Activated T-cell treated with anti-CD3 and anti-CD28 coated beads, Interleukin-2, amount 50 U/mL, for 4 hours (primary cell): Measurements from ENCODE around the gene RAB7B. TPM values are rescaled to one million over a fixed set of nuclear protein-coding genes. Genes with fewer than 3 reads are reported as not detected.

Source experiments
- ATAC-seq, 2 donors: fragments of 200-7000 bp; cut with Tn5 transposase; one replicate each; pipeline ENCODE4 v1.10.0; 2021
- DNase-seq: peaks from one replicate; pipeline ENCODE4 v3.0.0-alpha.2; 2020
- H3K27me3 Mint-ChIP-seq: one replicate; pipeline ENCODE4 v1.8.0; 2021; ENCODE audit warnings: low read depth, mixed read lengths
- H3K36me3 Mint-ChIP-seq: one replicate; pipeline ENCODE4 v1.8.0; 2022; ENCODE audit warnings: mixed read lengths; ENCODE audit not compliant: insufficient read depth
- H3K4me1 Mint-ChIP-seq: one replicate; pipeline ENCODE4 v1.8.0; 2021; ENCODE audit warnings: low read depth, mixed read lengths
- H3K4me3 Mint-ChIP-seq: one replicate; pipeline ENCODE4 v1.8.0; 2021; ENCODE audit warnings: mild to moderate bottlenecking, moderate library complexity, mixed read lengths
- H3K9me3 Mint-ChIP-seq: one replicate; pipeline ENCODE4 v1.8.0; 2021; ENCODE audit warnings: mixed read lengths
- total RNA-seq, 3 donors: library from RNA; stranded (reverse); gene quantifications; one replicate each; pipeline ENCODE4 v1.2.1, GENCODE V29; 2021

The RAB7B gene
- total RNA-seq, 3 donors from 2014 or later = 0.05 to 0.24 TPM; not detected in 1

DNA sequence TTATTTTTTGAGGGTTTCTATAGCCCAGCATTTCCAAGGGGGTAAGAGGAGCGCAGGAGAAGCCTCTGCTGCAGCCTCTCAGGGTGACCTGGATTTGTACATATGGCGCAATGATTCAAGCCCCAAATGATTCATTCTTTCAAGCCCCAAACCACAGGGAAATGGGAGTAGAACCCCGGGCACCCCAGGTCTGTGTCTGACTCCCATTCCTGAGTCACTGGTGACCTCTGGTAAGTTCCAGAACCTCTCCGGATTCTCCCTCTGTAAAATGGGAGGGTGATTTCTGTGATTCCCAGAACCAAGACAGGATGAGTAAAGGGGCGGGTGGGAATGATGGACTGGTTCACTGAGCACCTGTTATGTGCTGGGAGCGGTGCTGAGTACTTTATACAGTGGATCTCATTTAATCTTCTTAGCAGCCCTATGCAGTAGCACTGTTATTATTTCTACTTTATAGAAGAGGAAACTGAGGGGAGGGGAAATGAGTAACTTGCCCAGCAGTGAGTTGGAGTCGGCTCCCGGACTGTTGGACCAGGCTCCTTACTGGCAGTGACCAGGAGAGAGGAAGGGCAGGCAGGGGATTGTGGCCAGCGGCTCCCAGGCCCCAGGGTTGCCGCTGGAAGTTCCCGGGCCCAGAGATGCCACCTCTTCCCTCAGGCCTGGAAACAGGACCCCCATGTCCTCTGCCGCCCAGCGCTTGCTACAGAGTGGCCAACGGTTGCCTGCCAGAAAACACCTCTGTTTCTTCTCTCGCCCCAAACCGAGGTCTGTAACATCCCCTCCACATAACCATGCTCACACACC lies 39.6 kb downstream of the RAB7B start:
- no peaks in the 10 kb centered on the region for H3K36me3 Mint-ChIP-seq
- DNase-seq = no peak

DNA sequence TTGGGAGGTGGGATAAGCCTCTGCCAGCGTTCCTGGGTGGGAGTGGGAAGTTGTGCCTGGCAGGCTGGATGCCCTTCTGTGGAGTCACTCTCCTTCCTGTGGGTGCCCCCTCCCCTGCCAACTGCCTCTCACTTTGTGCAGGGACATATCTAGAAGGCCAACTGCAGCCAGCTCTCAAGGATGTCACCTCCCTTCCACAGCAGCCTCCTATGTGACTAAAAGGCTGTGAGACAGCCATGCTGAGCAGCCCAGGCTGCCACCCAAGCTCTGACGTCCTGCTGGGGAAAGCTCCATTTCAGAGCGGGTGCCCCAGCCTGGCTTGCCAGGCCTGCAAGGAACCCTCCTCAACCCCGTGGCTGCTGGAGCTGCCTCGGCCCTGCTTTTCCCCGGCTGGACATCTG lies 40.4 kb downstream of the RAB7B start:
- Mint-ChIP-seq H3K36me3 (no peaks in the 10 kb centered on the region), H3K4me3 (no peak overlapping the region), H3K9me3 (no peaks in the 10 kb centered on the region), H3K4me1 (no peaks in the 10 kb centered on the region), H3K27me3 (peaks cover 10% of the 10 kb centered on the region)
- no peak for DNase-seq
- ATAC-seq = no peak

More for the DNA sequence above, 39.6 kb downstream of the RAB7B start:
- no peak overlapping the region for H3K4me3 Mint-ChIP-seq
- no peaks in the 10 kb centered on the region for H3K9me3 Mint-ChIP-seq
- H3K4me1 Mint-ChIP-seq = no peaks in the 10 kb centered on the region
- no peak for ATAC-seq
- peaks cover 10% of the 10 kb centered on the region for H3K27me3 Mint-ChIP-seq

DNA sequence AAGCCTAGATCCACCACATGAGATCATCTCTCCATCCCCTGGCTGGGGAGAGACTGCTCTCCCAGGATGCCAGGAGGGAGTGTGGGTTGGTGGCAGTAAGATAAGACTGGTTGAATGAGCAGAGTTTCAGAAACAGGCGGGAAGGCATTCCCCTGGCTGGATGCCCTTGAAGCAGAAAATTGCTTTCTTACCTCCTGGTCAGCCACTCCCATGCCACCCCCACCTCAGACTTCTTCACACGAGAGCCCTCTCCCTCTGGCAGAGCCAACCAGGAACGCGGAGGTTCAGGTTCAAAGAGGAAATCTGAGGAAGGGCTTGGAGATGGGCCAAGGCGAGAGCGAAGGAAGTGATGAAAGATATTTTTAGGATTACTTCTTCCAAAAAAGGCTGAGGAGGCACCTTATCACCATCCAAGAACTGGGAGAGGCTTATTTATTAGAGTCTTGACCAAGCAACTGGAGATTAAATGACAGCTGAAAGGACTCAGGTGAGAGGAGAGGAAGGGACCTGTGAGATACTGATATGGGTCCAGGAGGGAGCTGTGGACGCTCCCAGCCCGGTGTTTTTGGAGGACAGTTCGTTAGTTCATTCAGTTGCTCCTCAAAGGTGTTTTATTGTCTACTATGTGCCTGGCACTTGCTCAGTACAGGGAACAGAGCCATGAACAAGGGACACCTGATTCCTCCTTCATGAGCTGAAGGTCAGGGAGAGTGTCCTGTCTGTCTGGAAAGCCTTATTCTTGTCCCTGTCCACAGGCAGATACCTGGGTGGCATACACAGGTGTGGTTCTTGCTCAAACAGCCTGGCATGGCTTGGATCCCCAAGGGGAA lies 41.0 kb downstream of the RAB7B start:
- ATAC-seq (no peak), DNase-seq (no peak)
- Mint-ChIP-seq H3K9me3 (no peaks in the 10 kb centered on the region), H3K4me1 (no peaks in the 10 kb centered on the region), H3K27me3 (peaks cover 10% of the 10 kb centered on the region), H3K4me3 (no peak overlapping the region), H3K36me3 (no peaks in the 10 kb centered on the region)

DNA sequence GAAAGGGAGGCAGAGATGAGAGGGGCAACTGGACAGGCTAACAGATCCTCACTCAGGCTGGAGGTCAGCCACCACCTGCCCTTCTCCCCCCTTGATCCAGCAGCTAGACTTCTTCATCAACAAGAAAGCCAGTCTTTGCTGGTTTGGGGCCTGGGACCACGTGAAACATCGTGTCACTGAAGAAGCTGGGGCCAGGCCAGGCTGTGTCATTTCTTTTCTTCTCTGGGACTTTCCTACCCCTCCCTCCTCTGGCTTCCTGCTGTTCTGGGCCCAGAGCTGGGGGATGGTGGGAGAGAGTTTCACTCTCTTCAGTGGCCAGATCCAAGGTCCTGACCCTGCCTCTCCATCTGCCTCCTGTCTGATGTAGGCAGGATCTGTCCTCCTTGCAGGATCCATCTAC lies 41.8 kb downstream of the RAB7B start:
- Mint-ChIP-seq H3K4me3 (no peak overlapping the region), H3K27me3 (peaks cover 10% of the 10 kb centered on the region), H3K36me3 (no peaks in the 10 kb centered on the region), H3K9me3 (no peaks in the 10 kb centered on the region), H3K4me1 (no peaks in the 10 kb centered on the region)
- ATAC-seq = no peak
- no peak for DNase-seq

DNA sequence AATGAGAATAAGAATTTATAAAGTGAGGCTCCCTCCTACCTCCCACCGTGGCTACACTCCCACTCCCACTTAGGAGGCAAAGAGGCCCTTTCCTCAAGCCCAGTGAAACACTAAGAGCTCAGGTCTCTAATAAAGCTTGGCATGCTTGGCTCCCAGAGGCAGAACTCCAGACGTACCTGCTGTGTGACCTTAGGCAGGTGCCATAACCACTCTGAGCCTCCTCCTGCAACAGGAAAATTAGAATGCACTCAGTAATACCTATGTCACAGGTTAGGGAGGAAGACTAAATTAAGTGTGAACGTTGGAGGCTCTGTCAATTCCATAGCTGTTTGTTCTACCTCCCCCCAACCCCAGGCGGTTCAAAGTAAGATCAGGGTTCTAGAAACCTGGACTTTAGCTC lies 43.4 kb downstream of the RAB7B start:
- Mint-ChIP-seq H3K27me3 (peaks cover 8% of the 10 kb centered on the region), H3K4me3 (no peak overlapping the region), H3K36me3 (no peaks in the 10 kb centered on the region), H3K4me1 (no peaks in the 10 kb centered on the region), H3K9me3 (no peaks in the 10 kb centered on the region)
- ATAC-seq (no peak), DNase-seq (no peak)

DNA sequence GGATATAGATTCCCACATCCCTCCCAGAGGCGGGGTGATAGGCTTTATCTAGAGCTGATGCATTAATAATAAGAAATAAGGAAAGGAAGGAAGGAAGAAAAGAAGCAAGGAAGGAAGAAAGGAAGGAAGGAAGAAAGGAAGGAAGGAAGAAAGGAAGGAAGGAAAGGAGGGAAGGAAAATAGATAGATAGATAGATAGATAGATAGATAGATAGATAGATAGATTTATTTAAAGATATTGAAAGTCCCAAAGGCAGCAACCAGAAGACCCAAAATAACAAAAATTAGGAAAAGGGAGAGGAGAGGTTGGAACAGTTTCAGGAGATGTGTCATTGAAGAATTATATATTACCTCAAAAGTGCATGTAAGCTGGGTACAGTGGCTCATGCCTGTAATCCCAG lies 47.7 kb downstream of the RAB7B start:
- no peaks in the 10 kb centered on the region for H3K9me3 Mint-ChIP-seq
- no peak for ATAC-seq
- no peak for DNase-seq
- no peaks in the 10 kb centered on the region for H3K4me1 Mint-ChIP-seq
- H3K36me3 Mint-ChIP-seq = no peaks in the 10 kb centered on the region
- H3K4me3 Mint-ChIP-seq = no peak overlapping the region
- peaks cover 13% of the 10 kb centered on the region for H3K27me3 Mint-ChIP-seq

DNA sequence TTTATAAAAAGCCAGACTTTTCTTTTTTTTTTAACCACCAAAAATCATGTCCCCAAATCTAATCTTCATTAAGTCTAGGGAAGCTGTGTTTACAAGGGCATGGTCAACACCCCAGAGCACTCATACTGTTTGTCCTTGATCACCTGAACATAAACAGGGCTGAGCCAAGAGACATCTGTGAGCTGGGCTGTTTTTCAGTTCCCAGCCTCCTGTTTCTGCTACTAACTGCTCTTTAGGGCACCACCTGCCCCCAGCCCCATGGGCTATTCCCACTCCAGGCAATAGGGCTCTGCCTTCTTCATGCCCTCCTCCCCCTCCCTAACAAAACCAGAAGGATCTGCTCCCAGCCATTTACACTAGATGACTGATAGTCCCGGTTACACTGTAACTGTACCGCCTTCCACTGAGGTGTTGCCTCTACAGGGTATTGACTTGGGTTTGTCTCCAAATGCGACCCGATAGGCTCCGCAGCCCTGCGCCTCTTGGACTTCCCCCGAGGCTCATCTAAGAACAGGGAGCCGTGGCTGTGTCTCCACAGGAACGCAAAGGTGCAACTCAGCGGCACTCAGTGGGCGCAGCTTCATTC lies 48.3 kb downstream of the RAB7B start:
- Mint-ChIP-seq H3K4me1 (no peaks in the 10 kb centered on the region), H3K27me3 (peaks cover 13% of the 10 kb centered on the region), H3K4me3 (no peak overlapping the region), H3K9me3 (no peaks in the 10 kb centered on the region), H3K36me3 (no peaks in the 10 kb centered on the region)
- ATAC-seq = no peak
- no peak for DNase-seq

DNA sequence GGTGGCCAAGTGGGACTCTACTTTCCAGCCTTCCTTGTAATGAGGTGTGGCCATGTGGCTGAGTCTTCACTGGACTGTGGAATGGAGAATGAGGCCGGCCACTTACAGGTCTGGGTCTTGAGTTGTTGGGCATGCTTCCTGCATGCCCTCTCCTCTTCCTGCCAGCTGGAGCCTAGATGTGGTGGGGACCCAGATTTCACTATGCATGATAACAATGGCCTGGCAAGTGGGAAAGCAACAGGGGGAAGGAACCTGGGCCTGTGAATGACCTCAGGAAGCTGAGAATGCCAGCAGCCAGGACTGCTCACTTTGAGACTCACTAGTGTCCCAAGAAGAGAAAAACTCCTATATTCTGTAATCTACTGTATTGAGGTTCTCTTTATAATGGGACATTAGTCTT lies 51.4 kb downstream of the RAB7B start:
- H3K4me3 Mint-ChIP-seq = no peak overlapping the region
- H3K4me1 Mint-ChIP-seq = no peaks in the 10 kb centered on the region
- DNase-seq = no peak
- peaks cover 5% of the 10 kb centered on the region for H3K27me3 Mint-ChIP-seq
- no peak for ATAC-seq
- H3K36me3 Mint-ChIP-seq = no peaks in the 10 kb centered on the region
- H3K9me3 Mint-ChIP-seq = no peaks in the 10 kb centered on the region

DNA sequence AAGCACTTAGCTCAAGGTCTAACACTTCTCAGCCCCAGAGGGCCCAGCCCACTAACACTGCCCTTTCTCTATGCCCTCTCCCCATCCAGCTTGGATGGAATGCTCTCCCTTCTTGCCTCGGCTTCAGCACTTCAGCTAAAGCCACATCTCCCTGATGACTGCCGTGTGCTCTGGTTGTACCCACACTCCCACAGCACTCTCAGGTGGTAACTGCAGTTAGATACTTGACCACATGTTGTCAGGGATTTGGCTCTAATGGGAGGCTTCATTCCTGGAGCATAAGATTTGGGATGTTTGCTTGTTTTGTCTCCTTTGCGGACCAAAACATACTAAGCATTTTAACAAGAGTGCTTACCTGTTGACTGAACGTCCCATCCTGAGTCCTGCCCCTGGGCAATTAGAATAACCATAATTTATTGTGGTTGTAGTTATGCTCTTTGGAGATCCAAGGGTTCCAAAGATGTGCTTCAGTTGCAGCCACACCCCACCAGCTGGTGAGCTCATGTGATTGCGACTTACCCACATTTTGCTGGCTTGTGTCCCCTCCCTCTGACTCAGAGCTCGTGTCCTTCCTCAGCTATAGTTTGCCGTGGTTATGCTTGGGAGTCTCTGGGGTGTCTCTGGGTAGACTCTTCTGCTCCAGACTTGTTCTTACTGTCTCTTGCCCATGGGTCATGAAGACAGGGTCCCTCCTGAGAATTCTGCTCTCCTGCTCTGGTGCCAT lies 52.2 kb downstream of the RAB7B start:
- H3K36me3 Mint-ChIP-seq = no peaks in the 10 kb centered on the region
- H3K27me3 Mint-ChIP-seq = peaks cover 5% of the 10 kb centered on the region
- no peak for ATAC-seq
- H3K4me1 Mint-ChIP-seq = no peaks in the 10 kb centered on the region
- no peak overlapping the region for H3K4me3 Mint-ChIP-seq
- no peaks in the 10 kb centered on the region for H3K9me3 Mint-ChIP-seq
- DNase-seq = no peak

DNA sequence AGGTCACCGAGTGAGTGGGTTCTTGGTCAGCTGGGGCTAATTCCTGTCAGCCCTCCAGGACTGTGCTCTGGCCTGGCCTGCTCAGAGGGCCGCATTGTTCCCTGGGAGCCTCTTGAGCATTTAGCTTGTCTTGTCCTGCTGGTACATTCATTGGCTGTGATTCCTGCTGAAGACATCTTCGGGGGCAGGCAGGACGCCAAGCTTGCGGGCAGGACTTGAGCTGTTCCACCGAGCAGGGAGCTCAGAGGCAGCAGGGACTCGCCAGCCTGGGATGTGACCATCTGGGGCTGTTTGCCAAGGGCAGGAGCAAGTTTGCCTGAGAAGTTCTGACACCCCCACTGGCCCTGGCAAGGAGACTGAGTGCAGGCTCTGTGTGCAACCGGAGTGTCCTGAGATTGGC lies 52.9 kb downstream of the RAB7B start:
- peaks cover 5% of the 10 kb centered on the region for H3K27me3 Mint-ChIP-seq
- H3K4me1 Mint-ChIP-seq = no peaks in the 10 kb centered on the region
- no peak overlapping the region for H3K4me3 Mint-ChIP-seq
- DNase-seq (no peak), ATAC-seq (no peak)
- no peaks in the 10 kb centered on the region for H3K9me3 Mint-ChIP-seq
- H3K36me3 Mint-ChIP-seq = no peaks in the 10 kb centered on the region

DNA sequence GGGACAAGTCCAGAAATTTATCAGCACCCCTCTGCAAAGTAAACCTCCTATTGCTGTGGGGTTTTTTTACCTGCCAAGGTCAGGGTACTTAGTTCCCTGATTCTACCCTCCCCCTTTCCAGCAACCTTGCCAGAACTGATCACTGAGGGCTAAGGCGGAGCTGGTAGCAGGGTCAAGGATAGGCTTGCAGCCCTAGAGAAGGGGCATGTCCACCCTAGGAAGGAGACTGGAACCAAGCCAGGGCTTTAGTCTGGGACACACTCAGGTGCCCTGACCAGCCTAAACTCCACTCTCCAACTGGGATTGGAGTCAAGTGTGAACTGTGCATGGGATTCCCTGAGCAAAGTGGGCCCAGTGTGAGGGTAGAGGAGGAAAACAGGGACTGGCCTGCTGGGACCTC lies 53.4 kb downstream of the RAB7B start:
- no peak overlapping the region for H3K4me3 Mint-ChIP-seq
- H3K36me3 Mint-ChIP-seq = no peaks in the 10 kb centered on the region
- H3K9me3 Mint-ChIP-seq = no peaks in the 10 kb centered on the region

DNA sequence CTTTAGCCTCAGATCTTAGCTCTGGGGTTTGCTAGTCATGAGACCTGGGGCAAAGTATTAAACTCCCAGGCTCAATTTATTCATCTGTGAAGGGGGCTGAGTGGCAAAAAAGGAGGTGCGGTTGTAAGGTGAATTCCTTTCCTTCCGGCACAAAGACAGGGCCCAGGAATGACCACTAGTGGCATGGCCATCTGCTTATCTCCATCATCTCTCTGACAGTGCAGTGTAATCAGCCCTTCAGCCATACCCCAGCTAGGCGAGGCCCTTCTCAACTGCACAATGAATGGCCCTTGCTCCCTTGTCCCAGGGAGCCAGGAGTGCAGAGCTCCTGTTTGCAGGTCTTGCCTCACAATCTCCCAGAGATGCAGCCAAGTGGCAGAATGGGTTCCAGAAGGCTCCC lies 54.3 kb downstream of the RAB7B start:
- Mint-ChIP-seq H3K4me1 (no peaks in the 10 kb centered on the region), H3K36me3 (no peaks in the 10 kb centered on the region), H3K9me3 (no peaks in the 10 kb centered on the region), H3K27me3 (peaks cover 3% of the 10 kb centered on the region), H3K4me3 (no peak overlapping the region)
- DNase-seq = no peak
- ATAC-seq = no peak

More for the DNA sequence above, 53.4 kb downstream of the RAB7B start:
- DNase-seq = no peak
- ATAC-seq = no peak
- H3K27me3 Mint-ChIP-seq = peaks cover 5% of the 10 kb centered on the region
- no peaks in the 10 kb centered on the region for H3K4me1 Mint-ChIP-seq

DNA sequence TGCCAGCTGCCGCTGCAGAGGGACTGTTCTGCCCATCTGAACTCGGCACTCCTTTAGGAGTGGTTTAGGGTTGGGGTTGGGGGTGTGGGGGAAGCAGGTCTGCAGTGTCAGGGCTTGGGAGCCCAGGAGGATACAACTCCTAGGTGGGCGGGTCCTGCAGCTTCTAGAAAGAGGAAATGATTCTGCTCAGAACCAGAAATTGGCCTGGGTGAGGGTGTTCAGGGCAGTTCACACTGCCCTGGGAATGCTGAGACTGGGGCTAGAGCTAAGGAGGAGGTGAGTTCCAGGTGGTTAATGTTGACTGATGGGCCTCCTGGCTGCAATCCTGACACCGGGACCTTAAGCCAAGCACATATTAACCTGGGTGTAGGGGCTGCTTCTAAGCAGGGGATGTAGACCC lies 55.2 kb downstream of the RAB7B start:
- ATAC-seq (no peak), DNase-seq (no peak)
- Mint-ChIP-seq H3K36me3 (no peaks in the 10 kb centered on the region), H3K4me1 (no peaks in the 10 kb centered on the region), H3K9me3 (no peaks in the 10 kb centered on the region), H3K4me3 (no peak overlapping the region), H3K27me3 (peaks cover 9% of the 10 kb centered on the region)

DNA sequence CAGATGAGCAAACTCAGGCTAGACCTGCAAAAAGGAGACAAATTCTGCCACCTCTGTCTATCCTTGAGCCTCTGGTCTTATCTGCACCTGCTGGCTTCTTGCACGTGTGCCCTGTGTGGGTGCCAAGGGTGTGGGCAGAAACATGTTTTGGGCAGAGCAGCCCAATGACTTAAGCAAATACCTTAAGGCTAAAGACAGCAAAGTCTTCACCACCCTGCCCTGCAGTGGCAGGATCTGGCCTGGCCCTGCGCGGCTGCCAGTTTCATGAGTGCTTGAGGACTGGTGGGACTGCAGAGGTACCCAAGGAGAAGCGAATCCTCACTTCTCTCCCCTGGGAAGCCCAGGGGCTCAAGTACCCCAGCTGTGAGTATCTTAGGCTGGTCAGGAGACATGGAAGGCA lies 56.2 kb downstream of the RAB7B start:
- Mint-ChIP-seq H3K27me3 (peaks cover 14% of the 10 kb centered on the region), H3K4me3 (no peak overlapping the region), H3K4me1 (no peaks in the 10 kb centered on the region), H3K36me3 (no peaks in the 10 kb centered on the region), H3K9me3 (no peaks in the 10 kb centered on the region)
- ATAC-seq (no peak), DNase-seq (no peak)
